ENCODE results near the gene CYP17A1. TPM values are rescaled to one million over a fixed set of nuclear protein-coding genes. Genes with fewer than 3 reads are reported as not detected.

The CYP17A1 gene
- not detected for total RNA-seq

DNA sequence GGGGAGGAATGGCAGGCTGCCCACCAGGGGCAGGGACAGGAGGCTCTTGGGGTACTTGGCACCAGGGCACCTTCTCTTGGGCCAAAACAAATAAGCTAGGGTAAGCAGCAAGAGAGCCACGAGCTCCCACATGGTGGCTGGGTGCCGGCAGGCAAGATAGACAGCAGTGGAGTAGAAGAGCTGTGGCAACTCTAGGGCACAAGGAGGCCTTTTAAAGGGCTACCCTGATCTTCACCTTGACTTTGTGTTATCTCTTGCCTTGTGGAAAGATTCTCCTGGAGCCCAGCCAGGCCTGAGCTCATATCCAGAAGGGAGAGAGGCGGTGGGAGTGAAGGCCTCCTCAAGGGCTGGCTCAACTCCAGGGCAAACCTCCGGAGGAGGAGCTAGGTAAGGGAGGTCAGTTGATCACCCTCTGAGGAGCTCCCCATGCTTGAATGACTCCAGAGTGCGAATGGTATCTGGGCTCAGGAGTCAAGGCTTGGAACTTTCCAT lies at the start of gene CYP17A1:
Gene CYP17A1, minus strand, starts transcription at position 184 of the 492 bp plus-strand sequence. Its CDS starts 52 bp downstream, at position 132.
- Histone ChIP-seq H3K27me3 (no peaks in the 10 kb centered on the region), H3K9me3 (peaks cover 0 to 9% of the 10 kb centered on the region in 2 donors), H3K4me3 (no peak within 1 kb of the TSS), H3K4me1 (no peaks in the 10 kb centered on the region), H3K36me3 (no peaks in the 10 kb centered on the region), H3K27ac (no peak within 1 kb of the TSS)
- intact Hi-C loops (cut with DNase I; ENCODE audit: low total_unique reads) = no loop called here
- DNase-seq (ENCODE audit: low spot score in 2 of 2) = no peak
- TF ChIP-seq, protein P1, sequence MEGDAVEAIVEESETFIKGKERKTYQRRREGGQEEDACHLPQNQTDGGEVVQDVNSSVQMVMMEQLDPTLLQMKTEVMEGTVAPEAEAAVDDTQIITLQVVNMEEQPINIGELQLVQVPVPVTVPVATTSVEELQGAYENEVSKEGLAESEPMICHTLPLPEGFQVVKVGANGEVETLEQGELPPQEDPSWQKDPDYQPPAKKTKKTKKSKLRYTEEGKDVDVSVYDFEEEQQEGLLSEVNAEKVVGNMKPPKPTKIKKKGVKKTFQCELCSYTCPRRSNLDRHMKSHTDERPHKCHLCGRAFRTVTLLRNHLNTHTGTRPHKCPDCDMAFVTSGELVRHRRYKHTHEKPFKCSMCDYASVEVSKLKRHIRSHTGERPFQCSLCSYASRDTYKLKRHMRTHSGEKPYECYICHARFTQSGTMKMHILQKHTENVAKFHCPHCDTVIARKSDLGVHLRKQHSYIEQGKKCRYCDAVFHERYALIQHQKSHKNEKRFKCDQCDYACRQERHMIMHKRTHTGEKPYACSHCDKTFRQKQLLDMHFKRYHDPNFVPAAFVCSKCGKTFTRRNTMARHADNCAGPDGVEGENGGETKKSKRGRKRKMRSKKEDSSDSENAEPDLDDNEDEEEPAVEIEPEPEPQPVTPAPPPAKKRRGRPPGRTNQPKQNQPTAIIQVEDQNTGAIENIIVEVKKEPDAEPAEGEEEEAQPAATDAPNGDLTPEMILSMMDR (IDR thresholded peaks at IDR 0.05) = no peak
- no peak for TF ChIP-seq POLR2AphosphoS5 (IDR thresholded peaks at IDR 0.05)
- TF ChIP-seq POLR2A (IDR thresholded peaks at IDR 0.05) = no peak

DNA sequence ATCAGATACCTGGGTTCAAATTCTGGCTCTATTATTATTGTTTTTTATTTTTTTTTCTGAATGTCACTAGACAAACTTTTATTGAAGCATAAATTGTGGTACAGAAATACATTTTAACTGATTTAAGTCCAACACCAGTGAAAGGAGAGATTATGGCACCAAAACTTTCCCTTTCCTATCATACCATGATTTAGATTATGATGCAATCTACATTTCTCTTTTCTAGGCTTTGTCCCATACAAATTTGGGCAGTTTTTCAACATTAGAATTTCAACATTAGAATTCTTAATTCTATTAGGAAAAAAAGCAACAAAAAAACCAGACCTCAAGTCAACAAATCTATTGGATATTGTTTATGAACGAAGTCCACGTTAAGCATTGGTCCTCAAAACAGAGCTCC lies 43.0 kb upstream of the CYP17A1 start:
- no peak for DNase-seq (ENCODE audit: low spot score in 2 of 2)
- TF ChIP-seq POLR2AphosphoS5 (IDR thresholded peaks at IDR 0.05) (no peak), POLR2A (IDR thresholded peaks at IDR 0.05) (no peak)
- TF ChIP-seq, protein P1 (IDR thresholded peaks at IDR 0.05) = no peak
- H3K9me3 ChIP-seq = no peaks in the 10 kb centered on the region
- H3K4me1 ChIP-seq = no peaks in the 10 kb centered on the region
- no peaks in the 10 kb centered on the region for H3K27me3 ChIP-seq
- no peaks in the 10 kb centered on the region for H3K36me3 ChIP-seq
- no peak overlapping the region for H3K27ac ChIP-seq
- no peak overlapping the region for H3K4me3 ChIP-seq
- intact Hi-C loops (cut with DNase I; ENCODE audit: low total_unique reads) = no loop called here

- no peak for DNase-seq (ENCODE audit: low spot score in 2 of 2)
- TF ChIP-seq POLR2A (IDR thresholded peaks at IDR 0.05) (no peak), POLR2AphosphoS5 (IDR thresholded peaks at IDR 0.05) (no peak)
- TF ChIP-seq, protein P1 (IDR thresholded peaks at IDR 0.05) = no peak
- H3K4me3 ChIP-seq = no peak overlapping the region
- intact Hi-C loops (cut with DNase I; ENCODE audit: low total_unique reads) = no loop called here
- no peaks in the 10 kb centered on the region for H3K9me3 ChIP-seq
- no peaks in the 10 kb centered on the region for H3K27me3 ChIP-seq
- no peaks in the 10 kb centered on the region for H3K36me3 ChIP-seq
- H3K4me1 ChIP-seq = no peaks in the 10 kb centered on the region
- H3K27ac ChIP-seq = no peak overlapping the region
Measured at GRCh38 chr10:102878629-102879028, 41.4 kb upstream of the CYP17A1 start.

GRCh38 chr10:102876747-102877153 lies 39.5 kb upstream of the CYP17A1 start:
- H3K27me3 ChIP-seq = no peaks in the 10 kb centered on the region
- no peak overlapping the region for H3K27ac ChIP-seq
- H3K4me1 ChIP-seq = no peaks in the 10 kb centered on the region
- intact Hi-C loops (cut with DNase I; ENCODE audit: low total_unique reads) = no loop called here
- H3K4me3 ChIP-seq = no peak overlapping the region
- no peak for DNase-seq (ENCODE audit: low spot score in 2 of 2)
- H3K36me3 ChIP-seq = no peaks in the 10 kb centered on the region
- no peak for TF ChIP-seq POLR2A (IDR thresholded peaks at IDR 0.05)
- no peak for TF ChIP-seq POLR2AphosphoS5 (IDR thresholded peaks at IDR 0.05)
- TF ChIP-seq, protein P1 (IDR thresholded peaks at IDR 0.05) = no peak
- no peaks in the 10 kb centered on the region for H3K9me3 ChIP-seq

- Histone ChIP-seq H3K4me3 (no peak overlapping the region), H3K9me3 (no peaks in the 10 kb centered on the region), H3K27ac (no peak overlapping the region), H3K36me3 (no peaks in the 10 kb centered on the region), H3K4me1 (no peaks in the 10 kb centered on the region), H3K27me3 (no peaks in the 10 kb centered on the region)
- DNase-seq (ENCODE audit: low spot score in 2 of 2) = no peak
- intact Hi-C loops (cut with DNase I; ENCODE audit: low total_unique reads) = no loop called here
- TF ChIP-seq POLR2AphosphoS5 (IDR thresholded peaks at IDR 0.05) = no peak
- TF ChIP-seq POLR2A (IDR thresholded peaks at IDR 0.05) = no peak
- TF ChIP-seq, protein P1 (IDR thresholded peaks at IDR 0.05) = no peak
Measured at GRCh38 chr10:102872163-102872562, 35.0 kb upstream of the CYP17A1 start.

All from breast epithelium (tissue), 4 donors.